Lower leg skin (tissue), 3 donors: ENCODE measurements around the gene PSG4.
"Not testable (repeated sequence)": the region's sequence is repeated elsewhere in the genome, so short reads cannot be mapped to it uniquely, and the experiment has no call there.

Experiments used
- CTCF ChIP-seq, 3 donors: fragments of 450-650 bp; IDR thresholded peaks; one replicate each; pipeline ENCODE4 v1.5.1; 2016; ENCODE audit warnings: antibody characterized with exemption in 3 of 3, mild to moderate bottlenecking in 3 of 3, moderate library complexity in 2 of 3
- POLR2A ChIP-seq, 2 donors: fragments of 450-650 bp; IDR thresholded peaks; one replicate each; pipeline ENCODE4 v1.6.1; 2016 to 2017; ENCODE audit warnings: antibody characterized with exemption in 2 of 2, mild to moderate bottlenecking in 1 of 2, moderate library complexity in 1 of 2

- not testable (repeated sequence) for TF ChIP-seq CTCF, POLR2A (IDR thresholded peaks at IDR 0.05)
Measured at GRCh38 chr19:43178577-43178976, 26.9 kb downstream of the PSG4 start.
